HT1080 (cell line): Measurements from ENCODE around the gene IGFBP4. TPM values are rescaled to one million over a fixed set of nuclear protein-coding genes. Genes with fewer than 3 reads are reported as not detected.

Source experiments
- total RNA-seq: library from RNA; depleted of rRNA; stranded (reverse); fragments of >200 nt; shearing (Covaris generic); gene quantifications from 2 replicates; pipeline ENCODE4 v1.2.3, GENCODE V29; 2014; rRNA removed

Gene IGFBP4
- total RNA-seq, 1 experiment from 2014 or later, result 0.14 TPM

Other genes with a start within 250 kb of the IGFBP4 start
- gene WIPF2, start 224.1 kb upstream of the IGFBP4 start, total RNA-seq, result 4.2 and 5.4 TPM in 2 replicates
- gene CDC6, start 155.6 kb upstream of the IGFBP4 start, total RNA-seq, result 57.6 and 64.7 TPM in 2 replicates
- 24.1 and 34.4 TPM in 2 replicates for gene RARA, start 134.3 kb upstream of the IGFBP4 start, total RNA-seq
- gene GJD3, start 78.7 kb upstream of the IGFBP4 start, total RNA-seq, result not detected in 2 replicates
- 154 and 155 TPM in 2 replicates for gene TOP2A, start 25.6 kb upstream of the IGFBP4 start, total RNA-seq
- gene TNS4, start 58.2 kb downstream of the IGFBP4 start, total RNA-seq, result 0.10 and 0.95 TPM in 2 replicates
- 0.07 and 0.21 TPM in 2 replicates for gene CCR7, start 122.0 kb downstream of the IGFBP4 start, total RNA-seq
- 62.0 and 83.4 TPM in 2 replicates for gene SMARCE1, start 204.4 kb downstream of the IGFBP4 start, total RNA-seq
- not detected in 2 replicates for gene KRT222, start 221.7 kb downstream of the IGFBP4 start, total RNA-seq